ENCODE measurements around the gene MACC1. TPM values are rescaled to one million over a fixed set of nuclear protein-coding genes. Genes with fewer than 3 reads are reported as not detected.
A peak's percentile ranks its signal among the peaks of the same experiment; 100 is the strongest.

The MACC1 gene
- total and polyA plus RNA-seq, 2 experiments from 2014 or later: 3.4 to 13.4 TPM

DNA sequence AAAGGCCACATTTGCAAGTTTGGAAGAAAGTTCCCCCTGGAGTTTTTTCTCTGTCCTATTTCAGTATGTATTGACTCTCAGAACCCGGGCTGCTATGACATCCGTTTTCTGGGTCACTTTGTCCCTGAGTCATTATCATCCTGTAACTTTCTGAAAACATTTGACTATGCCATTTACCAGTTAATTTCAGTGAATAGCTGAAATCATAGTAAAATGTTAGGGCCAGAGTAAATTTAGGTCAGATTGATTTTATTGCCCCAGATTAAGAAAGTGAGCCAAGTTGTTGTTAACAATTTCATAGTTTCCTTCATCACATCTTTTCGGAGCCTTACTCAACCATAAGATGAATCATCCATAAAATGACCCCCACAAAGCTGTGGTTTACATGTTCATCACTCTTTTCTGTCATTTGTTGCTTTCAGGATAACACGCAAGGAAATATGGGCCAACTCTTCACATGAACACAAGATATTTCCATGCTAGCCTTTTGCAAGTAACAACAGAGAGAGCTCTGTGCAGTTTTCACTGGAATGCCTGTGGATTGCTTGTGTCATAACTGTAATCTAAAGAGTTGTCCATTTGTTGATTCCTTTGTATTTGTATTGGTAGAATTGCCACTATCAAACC is 3.9 kb upstream of the MACC1 start:
- H3K4me2 ChIP-seq: no peak overlapping the region
- H3K9me3 Mint-ChIP-seq: no peaks in the 10 kb centered on the region
- no peak for TF ChIP-seq REST (IDR thresholded peaks at IDR 0.05; ENCODE audit: unreplicated experiment)
- no peak for TF ChIP-seq POLR2AphosphoS5 (IDR thresholded peaks at IDR 0.05; ENCODE audit: low read depth)
- no peak for TF ChIP-seq JUNB (IDR thresholded peaks at IDR 0.05; ENCODE audit: unreplicated experiment)
- TF ChIP-seq, protein P1, sequence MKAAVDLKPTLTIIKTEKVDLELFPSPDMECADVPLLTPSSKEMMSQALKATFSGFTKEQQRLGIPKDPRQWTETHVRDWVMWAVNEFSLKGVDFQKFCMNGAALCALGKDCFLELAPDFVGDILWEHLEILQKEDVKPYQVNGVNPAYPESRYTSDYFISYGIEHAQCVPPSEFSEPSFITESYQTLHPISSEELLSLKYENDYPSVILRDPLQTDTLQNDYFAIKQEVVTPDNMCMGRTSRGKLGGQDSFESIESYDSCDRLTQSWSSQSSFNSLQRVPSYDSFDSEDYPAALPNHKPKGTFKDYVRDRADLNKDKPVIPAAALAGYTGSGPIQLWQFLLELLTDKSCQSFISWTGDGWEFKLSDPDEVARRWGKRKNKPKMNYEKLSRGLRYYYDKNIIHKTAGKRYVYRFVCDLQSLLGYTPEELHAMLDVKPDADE (IDR thresholded peaks at IDR 0.05): no peak
- no peak for TF ChIP-seq ZNF331 (CRISPR knock-in tag; IDR thresholded peaks at IDR 0.05; ENCODE audit: low read depth)
- no peak for TF ChIP-seq EZH2 (IDR thresholded peaks at IDR 0.05; ENCODE audit: low read depth, unreplicated experiment)
- TF ChIP-seq CREB1 (CRISPR knock-in tag; IDR thresholded peaks at IDR 0.05; ENCODE audit: low read depth): no peak
- no peak for TF ChIP-seq ZNF114 (CRISPR knock-in tag; IDR thresholded peaks at IDR 0.05)
- no peak for TF ChIP-seq ZNF462 (CRISPR knock-in tag; IDR thresholded peaks at IDR 0.05)
- no peak for TF ChIP-seq NANOG (IDR thresholded peaks at IDR 0.05; ENCODE audit: borderline replicate concordance)
- no peak for TF ChIP-seq STAT1 (IDR thresholded peaks at IDR 0.05; ENCODE audit: unreplicated experiment)
- TF ChIP-seq CTCF (conservative IDR thresholded peaks at IDR 0.05; ENCODE audit: low read depth in 2 of 2): no peak
- no peak for TF ChIP-seq EZH2phosphoT487 (IDR thresholded peaks at IDR 0.05; ENCODE audit: unreplicated experiment)

More for the DNA sequence above, 3.9 kb upstream of the MACC1 start:
- no peaks in the 10 kb centered on the region for H3K9me2 ChIP-seq (ENCODE audit: insufficient read depth)
- Mint-ChIP-seq H3K27me3 (ENCODE audit: insufficient read depth, low read depth, poor library complexity) (peaks cover 5% of the 10 kb centered on the region), H3K27ac (peak overlapping the region; percentile 29; the same call in 1 of the 2 replicates), H3K4me1 (peaks cover 34% of the 10 kb centered on the region), H3K4me3 (no peak overlapping the region), H3K36me3 (ENCODE audit: low read depth) (no peaks in the 10 kb centered on the region)
- no peaks in the 10 kb centered on the region for H4K20me1 ChIP-seq (replicated peaks; ENCODE audit: insufficient read depth)
- peaks cover 13% of the 10 kb centered on the region; the same call in 1 of the 2 replicates for H3K4me1 ChIP-seq (ENCODE audit: insufficient read depth)
- H3K27me3 ChIP-seq (ENCODE audit: insufficient read depth): no peaks in the 10 kb centered on the region
- ATAC-seq (no peak), DNase-seq (ENCODE audit: low spot score) (no peak)
- no peaks in the 10 kb centered on the region for H3K36me3 ChIP-seq (ENCODE audit: insufficient read depth)
- no peak overlapping the region for H3K4me3 ChIP-seq
- no peak overlapping the region for H3K27ac ChIP-seq (ENCODE audit: low read depth)
- H2AFZ ChIP-seq: no peak overlapping the region
- H3F3A ChIP-seq (replicated peaks; ENCODE audit: low read depth): no peaks in the 10 kb centered on the region
- H3K79me2 ChIP-seq (replicated peaks; ENCODE audit: insufficient read depth): no peaks in the 10 kb centered on the region

All from GM23338 (cell line).